CD4-positive, alpha-beta T cell treated with Interleukin-4 for 4 hours (primary cell): ENCODE results near the gene TMEM94.
"Not testable (repeated sequence)": the region's sequence is repeated elsewhere in the genome, so short reads cannot be mapped to it uniquely, and the experiment has no call there.

ENCODE experiments used
- DNase-seq: peaks from one replicate; pipeline ENCODE4 v3.0.0-alpha.2; 2020

The TMEM94 gene

GRCh38 chr17:75513641-75514000 is 57.2 kb downstream of the TMEM94 start:
- DNase-seq: no peak

GRCh38 chr17:75514299-75514918 is 58.0 kb downstream of the TMEM94 start:
- no peak for DNase-seq

- no peak for DNase-seq
Observed at GRCh38 chr17:75514919-75515495, 58.6 kb downstream of the TMEM94 start.

- peak; percentile 48 for DNase-seq
Observed at GRCh38 chr17:75515496-75516254, 59.2 kb downstream of the TMEM94 start, which contains the start of gene CASKIN2. Gene CASKIN2, minus strand, starts transcription at chr17:75515537. Its CDS starts 1,733 bp downstream, at chr17:75513804.

- DNase-seq: peak; percentile 92
Observed at GRCh38 chr17:75516255-75516618, 59.8 kb downstream of the TMEM94 start, which contains the start of gene TSEN54. Gene TSEN54, plus strand, starts transcription at chr17:75516528. Its CDS starts 33 bp downstream, at chr17:75516561.

- DNase-seq: no peak
Observed at GRCh38 chr17:75516619-75517296, 60.3 kb downstream of the TMEM94 start.

GRCh38 chr17:75517297-75517865 is 60.9 kb downstream of the TMEM94 start:
- peak; percentile 18 for DNase-seq

- peak; percentile 55 for DNase-seq
Observed at GRCh38 chr17:75518201-75518600, 61.8 kb downstream of the TMEM94 start.

- DNase-seq: no peak
Observed at GRCh38 chr17:75518983-75519537, 62.6 kb downstream of the TMEM94 start.

- not testable (repeated sequence) for DNase-seq
Observed at GRCh38 chr17:75520413-75520812, 64.0 kb downstream of the TMEM94 start.

GRCh38 chr17:75521290-75521689 is 64.9 kb downstream of the TMEM94 start:
- DNase-seq: no peak

GRCh38 chr17:75521951-75522727 is 65.7 kb downstream of the TMEM94 start:
- DNase-seq: no peak

GRCh38 chr17:75523647-75524046 is 67.2 kb downstream of the TMEM94 start:
- no peak for DNase-seq

GRCh38 chr17:75524269-75524969 is 68.0 kb downstream of the TMEM94 start:
- DNase-seq: no peak

- peak; percentile 82 for DNase-seq
Observed at GRCh38 chr17:75524970-75525805, 68.8 kb downstream of the TMEM94 start, which contains the start of gene LLGL2. Gene LLGL2, plus strand, starts transcription at chr17:75525697. Its CDS starts 17,730 bp downstream, at chr17:75543427.

GRCh38 chr17:75525806-75526554 is 69.5 kb downstream of the TMEM94 start:
- DNase-seq: no peak

- DNase-seq: no peak
Observed at GRCh38 chr17:75526555-75527270, 70.3 kb downstream of the TMEM94 start.

- no peak for DNase-seq
Observed at GRCh38 chr17:75530837-75531720, 74.6 kb downstream of the TMEM94 start.
